Epithelial cell of esophagus (primary cell): ENCODE results near the gene BBLN.
A peak's percentile ranks its signal among the peaks of the same experiment; 100 is the strongest.
"Not testable (repeated sequence)": the region's sequence is repeated elsewhere in the genome, so short reads cannot be mapped to it uniquely, and the experiment has no call there.

Experiments
- DNase-seq: peaks from one replicate; pipeline ENCODE4 v3.0.0; 2010; ENCODE audit warnings: low read depth
- H3K4me3 ChIP-seq: 2 replicates; pipeline ENCODE4 v1.5.1; 2011; ENCODE audit warnings: mild to moderate bottlenecking, low read length, control low read depth
- CTCF ChIP-seq: IDR thresholded peaks from 2 replicates; pipeline ENCODE4 v1.5.1; 2011; ENCODE audit warnings: low read depth, mild to moderate bottlenecking, low read length, control low read depth, inconsistent platforms; ENCODE audit not compliant: insufficient read depth; ENCODE audit errors: missing control alignments

BBLN gene, protein sequence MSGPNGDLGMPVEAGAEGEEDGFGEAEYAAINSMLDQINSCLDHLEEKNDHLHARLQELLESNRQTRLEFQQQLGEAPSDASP

DNA sequence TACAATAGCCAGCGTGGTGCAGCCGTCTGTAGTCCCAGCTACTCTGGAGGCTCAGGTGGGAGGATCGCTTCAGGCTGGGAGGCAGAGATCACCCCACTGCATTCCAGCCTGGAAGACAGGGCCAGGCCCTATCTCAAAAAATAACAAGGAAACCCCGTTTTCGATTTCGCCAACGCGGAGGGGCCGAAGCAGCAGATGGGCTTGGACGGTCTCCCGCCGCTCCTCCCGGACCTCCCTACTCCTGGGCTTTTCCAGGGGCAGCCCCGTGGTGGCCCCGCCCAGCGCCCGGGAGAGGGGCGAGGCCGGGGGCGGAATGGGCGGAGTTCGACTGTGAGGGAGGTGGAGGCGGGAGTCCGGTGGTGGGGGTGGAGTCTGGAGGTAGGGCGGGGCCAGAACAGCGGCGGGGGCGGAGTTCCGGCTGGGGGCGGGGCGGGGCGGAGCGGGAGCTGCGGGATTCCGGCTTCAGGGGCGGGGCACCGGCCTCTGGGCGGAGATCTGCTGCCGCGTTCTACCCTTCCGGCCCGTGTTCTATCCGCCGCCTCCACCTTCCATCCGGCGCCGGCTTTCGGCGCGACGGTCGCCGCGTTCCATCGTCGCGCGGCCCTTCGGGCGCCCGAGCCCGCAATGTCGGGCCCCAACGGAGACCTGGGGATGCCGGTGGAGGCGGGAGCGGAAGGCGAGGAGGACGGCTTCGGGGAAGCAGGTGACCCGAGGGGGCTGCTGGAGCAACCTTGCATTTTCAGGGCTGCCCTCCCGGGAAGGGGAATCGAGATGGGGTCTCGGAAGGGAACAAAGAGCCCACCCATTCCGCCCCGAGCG, at the start of gene BBLN:
BBLN (plus strand) TSS at position 482 of the 819 bp plus-strand sequence; CDS start at position 625, 143 bp downstream.
- no peak for TF ChIP-seq CTCF
- H3K4me3 ChIP-seq: peak within 1 kb of the TSS; percentile 85
- DNase-seq: peak; percentile 94

DNA sequence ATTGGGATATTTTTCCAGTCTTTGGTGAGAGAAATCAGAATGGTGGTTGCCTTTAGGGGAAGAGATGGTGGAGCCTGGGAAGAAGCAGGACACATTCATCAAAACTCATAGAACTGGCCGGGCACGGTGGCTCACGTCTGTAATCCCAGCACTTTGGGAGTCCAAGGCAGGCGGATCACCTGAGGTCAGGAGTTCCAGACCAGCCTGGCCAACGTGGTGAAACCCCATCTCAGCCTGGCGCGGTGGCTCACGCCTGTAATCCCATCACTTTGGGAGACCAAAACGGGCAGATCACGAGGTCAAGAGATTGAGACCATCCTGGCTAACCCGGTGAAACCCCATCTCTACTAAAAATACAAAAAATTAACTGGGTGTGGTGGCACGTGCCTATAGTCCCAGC, 48.3 kb upstream of the BBLN start:
- DNase-seq: not testable (repeated sequence)

DNA sequence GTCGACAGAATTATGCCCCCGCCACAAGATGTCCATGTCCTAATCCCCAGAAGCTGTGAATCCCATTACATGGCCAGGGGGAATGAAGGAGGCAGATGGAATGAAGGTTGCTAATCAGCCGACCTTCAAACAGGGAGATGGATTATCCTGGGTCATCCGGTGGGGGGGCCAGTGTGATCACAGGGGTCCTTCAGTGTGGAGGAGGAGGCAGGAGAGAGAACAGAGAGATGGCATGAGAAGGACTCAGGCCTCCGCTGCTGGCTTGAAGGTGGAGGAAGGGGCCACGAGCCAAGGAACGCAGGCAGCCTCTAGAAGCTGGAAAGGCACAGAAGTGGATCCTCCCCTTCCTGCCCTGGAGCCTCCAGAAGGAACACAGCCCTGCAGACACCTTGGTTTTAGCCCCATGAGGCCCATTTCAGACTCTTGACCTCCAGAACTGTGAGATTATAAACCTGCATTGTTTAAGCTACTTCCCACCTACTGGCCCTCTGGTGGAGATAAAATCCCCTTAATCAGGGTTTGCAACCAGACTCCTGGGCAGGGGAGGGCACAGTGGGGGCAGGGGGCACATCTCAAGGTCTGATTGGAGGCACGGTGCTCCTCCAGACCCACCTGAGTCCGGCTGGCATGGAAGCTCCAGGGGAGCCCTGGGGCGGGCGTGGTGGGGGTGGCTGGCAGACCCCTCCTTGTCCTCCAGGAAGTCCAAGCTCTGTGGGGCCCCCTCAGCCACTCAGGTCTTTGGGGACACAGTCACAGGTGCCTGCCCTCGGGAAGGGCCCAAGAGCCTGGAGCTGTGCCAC, 46.3 kb upstream of the BBLN start:
- TF ChIP-seq CTCF: no peak
- DNase-seq: no peak
- no peak overlapping the region for H3K4me3 ChIP-seq

More for the DNA sequence above, 48.3 kb upstream of the BBLN start:
- H3K4me3 ChIP-seq: not testable (repeated sequence)

DNA sequence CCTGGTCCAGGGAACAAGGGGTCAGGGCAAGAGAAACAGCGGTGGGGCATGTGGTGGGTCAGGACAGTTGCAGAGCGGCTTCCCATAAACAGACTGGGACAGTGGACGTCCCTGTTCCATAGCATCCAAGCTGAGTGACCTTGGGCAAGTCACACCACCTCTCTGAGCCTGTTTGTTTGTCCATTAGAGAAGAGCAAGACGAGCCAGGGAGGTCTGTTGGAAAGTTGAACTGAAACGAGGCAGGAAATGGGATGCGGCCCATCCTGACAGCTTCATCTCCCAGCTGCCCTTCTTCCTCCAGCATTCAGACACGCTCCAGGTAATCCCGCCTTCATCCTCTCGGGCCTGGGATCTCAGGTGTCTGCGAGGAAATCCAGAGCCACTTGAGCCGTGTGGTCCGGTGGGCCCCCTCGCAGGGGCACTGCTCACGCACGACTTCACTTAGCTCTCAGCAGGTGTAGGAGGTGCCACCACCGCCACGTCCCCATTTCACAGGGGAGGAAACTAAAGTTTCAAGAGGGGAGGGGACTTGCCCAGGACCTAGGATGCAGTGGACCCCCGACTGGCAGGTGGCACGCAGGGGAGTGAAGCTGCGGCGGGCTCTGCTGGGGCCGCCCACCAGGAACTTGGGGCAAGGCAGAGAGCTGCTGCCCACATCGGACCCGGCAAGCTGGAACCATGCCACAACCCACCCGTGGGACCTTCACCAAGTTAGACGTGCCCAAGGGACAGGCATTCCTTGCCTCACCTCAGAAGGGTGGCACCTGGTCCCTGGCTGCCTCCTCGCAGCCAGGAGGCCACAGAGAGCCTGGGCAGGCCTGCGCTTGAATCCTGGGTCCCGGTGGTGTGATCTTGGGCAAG, 45.5 kb upstream of the BBLN start:
- no peak overlapping the region for H3K4me3 ChIP-seq
- no peak for DNase-seq
- no peak for TF ChIP-seq CTCF

- no peak for TF ChIP-seq CTCF
- H3K4me3 ChIP-seq: no peak overlapping the region
- DNase-seq: no peak
Observed at GRCh38 chr9:128115187-128116103, 44.6 kb upstream of the BBLN start.

DNA sequence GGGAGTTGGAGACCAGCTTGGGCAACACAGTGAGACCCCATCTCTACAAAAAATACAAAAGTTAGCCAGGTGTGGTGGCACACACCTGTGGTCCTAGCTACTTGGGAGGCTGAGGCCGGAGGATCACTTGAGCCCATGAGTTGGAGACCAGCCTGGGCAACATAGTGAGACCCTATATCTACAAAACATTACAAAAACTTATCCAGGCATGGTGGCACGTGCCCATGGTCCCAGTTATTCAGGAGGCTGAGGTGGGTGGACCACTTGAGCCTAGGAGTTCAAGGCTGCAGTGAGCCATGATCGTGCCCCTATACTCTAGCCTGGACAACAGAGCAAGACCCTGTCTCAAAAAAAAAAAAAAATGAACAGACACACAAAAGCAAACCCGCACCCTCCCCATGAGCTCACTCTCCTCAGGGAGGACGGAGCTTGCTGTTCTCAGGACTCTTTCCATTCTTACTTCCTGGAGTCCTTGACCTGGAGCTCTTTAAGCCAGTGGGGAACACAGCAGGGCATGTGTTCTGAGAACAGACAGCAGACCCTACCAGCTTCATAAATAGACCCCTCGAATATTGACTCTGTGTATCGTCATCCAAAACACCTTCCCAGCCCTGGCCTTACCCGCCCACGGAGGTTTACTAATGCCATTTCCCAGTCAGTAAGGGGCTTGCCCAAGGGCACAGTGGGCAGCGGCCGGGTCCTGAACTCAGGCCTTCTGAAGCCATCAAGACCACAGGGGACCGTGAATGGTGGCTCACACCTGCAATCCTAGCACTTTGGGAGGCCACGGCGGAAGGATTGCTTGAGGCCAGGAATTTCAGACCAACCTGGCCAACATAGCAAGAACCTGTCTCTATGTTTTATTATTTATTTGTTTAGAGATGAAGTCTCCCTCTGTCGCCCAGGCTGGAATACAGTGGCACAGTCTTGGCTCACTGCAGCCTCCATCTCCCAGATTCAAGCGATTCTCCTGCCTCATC, 43.7 kb upstream of the BBLN start:
- H3K4me3 ChIP-seq: no peak overlapping the region
- no peak for TF ChIP-seq CTCF
- no peak for DNase-seq
